ENCODE measurements around the gene CTTN. TPM values are rescaled to one million over a fixed set of nuclear protein-coding genes. Genes with fewer than 3 reads are reported as not detected.

The CTTN gene
- total and polyA plus RNA-seq, 2 of the 13 experiments (the other 11 are each of a cell fraction or from before 2014, with no cell fraction given) = 84.4 to 114 TPM

GRCh38 chr11:70422692-70423522 is 24.6 kb downstream of the CTTN start (continued):
- no peak for TF ChIP-seq ZNF646 (CRISPR knock-in tag; IDR thresholded peaks at IDR 0.05)
- TF ChIP-seq ZSCAN21 (CRISPR knock-in tag; IDR thresholded peaks at IDR 0.05; ENCODE audit: borderline replicate concordance) = no peak
- no peak for TF ChIP-seq ZNF816 (CRISPR knock-in tag; IDR thresholded peaks at IDR 0.05; ENCODE audit: borderline replicate concordance)
- TF ChIP-seq ZNF24 (IDR thresholded peaks at IDR 0.05) = no peak

All from HepG2 (cell line).